PFSK-1 (cell line): ENCODE results near the gene TCF4.

Experiments
- FOXP2 ChIP-seq: optimal IDR thresholded peaks from 2 replicates; pipeline ENCODE3; 2011; ENCODE audit warnings: borderline replicate concordance, control low read depth, inconsistent platforms; ENCODE audit not compliant: insufficient read depth; ENCODE audit errors: extremely low read length, extremely low read depth
- POLR2AphosphoS5 ChIP-seq: IDR thresholded peaks from 2 replicates; pipeline ENCODE4 v1.6.1; 2012; ENCODE audit warnings: low read depth, mild to moderate bottlenecking, control low read depth, low read length, moderate library complexity
- REST ChIP-seq, 2 experiments: IDR thresholded peaks; 2 replicates each; pipeline versions ENCODE4 v1.6.1 to v1.8.0; 2011 to 2012; ENCODE audit warnings: low read depth in 2 of 2, low read length in 2 of 2, control low read depth in 1 of 2, inconsistent platforms in 1 of 2, mild to moderate bottlenecking in 1 of 2, moderate library complexity in 1 of 2; ENCODE audit not compliant: insufficient read depth in 1 of 2
- SIN3A ChIP-seq: IDR thresholded peaks from 2 replicates; pipeline ENCODE4 v1.6.1; 2012; ENCODE audit warnings: mild to moderate bottlenecking, low read length, moderate library complexity, borderline replicate concordance; ENCODE audit not compliant: insufficient read depth
- TAF1 ChIP-seq: IDR thresholded peaks from 2 replicates; pipeline ENCODE4 v1.6.1; 2012; ENCODE audit warnings: low read length, control low read depth, borderline replicate concordance; ENCODE audit not compliant: insufficient read depth

TCF4 gene

GRCh38 chr18:55444536-55444935, 143.5 kb downstream of the TCF4 start:
- TF ChIP-seq REST (IDR thresholded peaks at IDR 0.05; ENCODE audit: insufficient read depth in 1 of 2, low read depth in 2 of 2, low read length in 2 of 2) (no peak), SIN3A (no peak), TAF1 (no peak), POLR2AphosphoS5 (no peak), FOXP2 (no peak)

GRCh38 chr18:55443776-55444175, 144.2 kb downstream of the TCF4 start:
- no peak for TF ChIP-seq REST (IDR thresholded peaks at IDR 0.05; ENCODE audit: insufficient read depth in 1 of 2, low read depth in 2 of 2, low read length in 2 of 2)
- TF ChIP-seq POLR2AphosphoS5, result no peak
- TF ChIP-seq SIN3A, result no peak
- TF ChIP-seq FOXP2, result no peak
- TF ChIP-seq TAF1, result no peak

GRCh38 chr18:55442561-55442960, 145.4 kb downstream of the TCF4 start:
- TF ChIP-seq REST (IDR thresholded peaks at IDR 0.05; ENCODE audit: insufficient read depth in 1 of 2, low read depth in 2 of 2, low read length in 2 of 2) (no peak), TAF1 (no peak), SIN3A (no peak), FOXP2 (no peak), POLR2AphosphoS5 (no peak)

- TF ChIP-seq TAF1 (no peak), POLR2AphosphoS5 (no peak), SIN3A (no peak), FOXP2 (no peak), REST (IDR thresholded peaks at IDR 0.05; ENCODE audit: insufficient read depth in 1 of 2, low read depth in 2 of 2, low read length in 2 of 2) (no peak)
Observed at GRCh38 chr18:55440988-55441387, 147.0 kb downstream of the TCF4 start.

GRCh38 chr18:55439056-55439455, 148.9 kb downstream of the TCF4 start:
- TF ChIP-seq FOXP2 (no peak), TAF1 (no peak), SIN3A (no peak)

GRCh38 chr18:55435592-55435991, 152.4 kb downstream of the TCF4 start:
- TF ChIP-seq POLR2AphosphoS5, result no peak
- no peak for TF ChIP-seq REST (IDR thresholded peaks at IDR 0.05; ENCODE audit: insufficient read depth in 1 of 2, low read depth in 2 of 2, low read length in 2 of 2)
- no peak for TF ChIP-seq SIN3A
- no peak for TF ChIP-seq TAF1
- no peak for TF ChIP-seq FOXP2
